ENCODE measurements around the gene RDH13.
"Not testable (repeated sequence)": the region's sequence is repeated elsewhere in the genome, so short reads cannot be mapped to it uniquely, and the experiment has no call there.

RDH13 gene

DNA sequence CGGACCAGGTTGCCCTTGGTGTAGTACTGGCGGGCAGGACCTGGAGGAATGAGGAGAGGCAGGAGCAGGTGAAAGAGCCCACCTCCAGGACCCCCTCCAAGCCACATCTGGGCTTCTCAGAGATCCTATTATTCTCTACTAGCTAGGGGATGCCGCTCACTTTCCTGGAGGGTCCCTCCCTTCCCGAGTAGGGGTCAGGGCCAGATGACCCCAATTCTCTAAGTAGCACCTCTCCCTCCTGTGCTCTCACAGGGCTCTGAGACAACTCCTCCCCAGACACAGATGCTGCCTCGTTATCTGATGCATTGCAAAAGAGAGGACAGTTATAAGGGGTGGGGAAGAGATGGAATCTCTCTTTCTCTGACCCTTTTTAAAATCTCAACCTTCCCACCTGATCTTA, 47.8 kb downstream of the RDH13 start:
- no peak for DNase-seq (ENCODE audit: low read depth in 1 of 2, low spot score in 1 of 2)

DNA sequence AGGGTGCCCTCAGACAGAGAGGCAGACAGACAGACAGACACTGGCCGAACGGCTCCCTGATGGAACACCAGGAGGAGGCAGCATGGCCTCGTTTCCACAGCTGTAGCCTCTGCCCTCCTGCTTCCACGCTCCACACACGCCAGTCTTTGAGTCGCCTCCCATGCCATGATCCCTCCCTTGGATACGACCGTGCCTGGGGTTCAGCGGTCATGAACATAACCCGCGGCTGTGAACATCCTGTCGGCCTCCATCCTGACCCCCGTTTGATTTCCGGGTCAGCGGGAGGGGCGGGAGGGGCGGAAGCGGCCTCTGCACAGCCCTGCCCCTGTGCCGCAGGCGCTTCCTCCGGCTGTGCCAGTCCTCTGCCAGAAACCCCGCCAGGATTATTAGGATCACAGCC, 48.2 kb downstream of the RDH13 start:
- DNase-seq (ENCODE audit: low read depth in 1 of 2, low spot score in 1 of 2): no peak

GRCh38 chr19:55013596-55013995, 49.4 kb downstream of the RDH13 start:
- no peak for DNase-seq (ENCODE audit: low read depth in 1 of 2, low spot score in 1 of 2)

GRCh38 chr19:55012306-55012705, 50.6 kb downstream of the RDH13 start:
- DNase-seq (ENCODE audit: low read depth in 1 of 2, low spot score in 1 of 2): no peak

GRCh38 chr19:55010561-55010960, 52.4 kb downstream of the RDH13 start:
- not testable (repeated sequence) for DNase-seq (ENCODE audit: low read depth in 1 of 2, low spot score in 1 of 2)

- DNase-seq (ENCODE audit: low read depth in 1 of 2, low spot score in 1 of 2): not testable (repeated sequence)
Observed at GRCh38 chr19:55008781-55009180, 54.2 kb downstream of the RDH13 start.

GRCh38 chr19:55008189-55008588, 54.8 kb downstream of the RDH13 start:
- DNase-seq (ENCODE audit: low read depth in 1 of 2, low spot score in 1 of 2): not testable (repeated sequence)

DNA sequence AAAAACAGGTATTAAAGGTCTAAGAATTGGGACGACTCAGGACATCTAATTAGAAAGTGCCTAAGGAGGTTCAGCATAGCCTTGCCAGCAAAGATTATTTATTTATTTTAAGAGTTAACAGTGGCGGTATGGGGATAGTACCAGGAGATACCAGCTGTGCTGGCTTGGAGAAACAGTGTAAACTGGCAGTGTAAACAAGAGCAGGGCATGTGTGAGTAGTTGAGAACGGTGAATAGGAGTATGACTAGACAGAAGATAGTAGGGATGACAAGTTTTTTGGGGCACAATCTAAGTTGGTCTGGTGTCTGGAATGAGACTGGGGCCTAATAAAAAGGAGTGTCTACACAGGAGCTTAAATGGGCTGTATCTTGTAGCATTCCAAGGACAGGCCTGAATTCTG, 55.4 kb downstream of the RDH13 start:
- not testable (repeated sequence) for DNase-seq (ENCODE audit: low read depth in 1 of 2, low spot score in 1 of 2)

GRCh38 chr19:55006795-55007194, 56.2 kb downstream of the RDH13 start:
- not testable (repeated sequence) for DNase-seq (ENCODE audit: low read depth in 1 of 2, low spot score in 1 of 2)

DNA sequence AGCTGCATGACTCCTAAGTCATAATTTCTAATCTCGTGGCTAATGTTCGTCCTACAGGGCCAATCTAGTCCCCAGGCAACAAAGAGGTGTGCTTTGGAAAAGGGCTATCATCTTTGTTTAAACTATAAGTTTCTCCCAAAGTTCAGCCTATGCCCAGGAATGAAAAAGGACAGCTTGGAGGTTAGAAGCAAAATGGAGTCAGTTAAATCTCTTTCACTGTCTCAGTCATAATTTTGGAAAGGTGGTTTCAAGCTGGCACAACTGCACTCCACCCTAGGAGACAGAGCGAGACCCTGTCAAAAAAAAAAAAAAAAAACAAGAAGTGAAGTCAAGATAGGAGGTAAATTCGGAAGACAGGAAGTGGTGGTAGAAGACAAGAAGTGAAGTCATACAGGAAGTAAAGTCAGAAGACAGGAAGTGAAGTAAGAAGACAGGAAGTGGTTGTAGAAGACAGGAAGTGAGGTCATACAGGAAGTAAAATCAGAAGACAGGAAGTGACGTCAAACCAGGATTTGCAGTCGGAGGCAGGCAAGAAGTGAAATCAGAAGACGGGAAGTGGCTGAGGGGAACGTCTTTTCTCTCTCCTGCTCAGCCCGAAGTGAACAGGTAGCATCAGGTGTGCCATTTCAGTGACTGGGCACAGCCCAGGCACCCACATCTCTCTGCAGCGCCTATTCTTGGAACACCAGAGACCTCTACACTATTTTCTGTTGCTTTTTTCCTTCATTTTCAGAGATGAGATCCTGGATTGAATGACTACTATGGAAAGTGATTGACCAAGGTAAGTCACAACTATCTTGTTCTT, 57.1 kb downstream of the RDH13 start:
- DNase-seq (ENCODE audit: low read depth in 1 of 2, low spot score in 1 of 2): peak in 1 of 2 donors; percentile 26

DNA sequence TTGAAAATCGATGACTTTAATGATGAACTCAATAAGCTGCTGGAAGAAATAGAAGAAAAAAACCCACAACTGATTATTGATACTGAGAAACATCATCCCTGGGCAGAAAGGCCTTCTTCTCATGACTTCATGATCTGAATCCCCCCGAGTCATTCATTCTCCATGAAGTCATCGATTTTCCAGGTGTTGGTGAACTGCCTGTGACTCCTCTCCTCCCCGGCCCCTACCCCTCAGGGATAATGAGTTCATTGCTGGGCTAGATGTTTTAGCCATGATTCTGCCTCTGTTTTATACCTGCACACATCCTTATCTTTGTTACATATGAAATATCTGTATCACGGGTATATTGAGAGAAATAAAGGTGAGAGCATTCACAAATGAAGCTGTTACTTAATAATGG, 62.2 kb downstream of the RDH13 start:
- DNase-seq (ENCODE audit: low read depth in 1 of 2, low spot score in 1 of 2): no peak

- not testable (repeated sequence) for DNase-seq (ENCODE audit: low read depth in 1 of 2, low spot score in 1 of 2)
Observed at GRCh38 chr19:54998751-54999239, 64.2 kb downstream of the RDH13 start.

DNA sequence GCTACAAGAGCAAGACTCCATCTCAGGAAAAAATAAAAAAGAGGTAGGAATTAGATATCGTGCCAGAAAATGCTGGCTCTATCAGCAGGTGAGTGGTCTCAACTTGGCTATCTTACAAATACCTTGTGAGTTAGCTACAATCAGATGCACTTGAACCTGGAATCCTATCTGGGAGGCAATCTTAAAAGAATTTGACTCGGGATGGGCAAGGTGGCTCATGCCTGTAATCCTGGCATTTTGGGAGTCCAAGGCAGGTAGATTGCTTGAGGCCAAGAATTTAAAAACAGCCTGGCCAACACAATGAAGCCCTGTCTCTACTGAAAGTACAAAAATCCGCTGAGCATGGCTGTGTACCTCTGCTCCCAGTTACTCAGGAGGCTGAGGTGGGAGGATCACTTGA, 67.4 kb downstream of the RDH13 start:
- no peak for DNase-seq (ENCODE audit: low read depth in 1 of 2, low spot score in 1 of 2)

Measured in activated T-helper 1 cell treated with anti-CD3 and anti-CD28 coated beads, Interleukin-2, amount 50 U/mL, for 16 hours (primary cell).